ENCODE results near the gene OCA2. TPM values are rescaled to one million over a fixed set of nuclear protein-coding genes. Genes with fewer than 3 reads are reported as not detected.

OCA2 gene
- total and polyA plus RNA-seq, 2 of the 8 experiments (the other 6 are each of a cell fraction or from before 2014, with no cell fraction given): 0.20 TPM

DNA sequence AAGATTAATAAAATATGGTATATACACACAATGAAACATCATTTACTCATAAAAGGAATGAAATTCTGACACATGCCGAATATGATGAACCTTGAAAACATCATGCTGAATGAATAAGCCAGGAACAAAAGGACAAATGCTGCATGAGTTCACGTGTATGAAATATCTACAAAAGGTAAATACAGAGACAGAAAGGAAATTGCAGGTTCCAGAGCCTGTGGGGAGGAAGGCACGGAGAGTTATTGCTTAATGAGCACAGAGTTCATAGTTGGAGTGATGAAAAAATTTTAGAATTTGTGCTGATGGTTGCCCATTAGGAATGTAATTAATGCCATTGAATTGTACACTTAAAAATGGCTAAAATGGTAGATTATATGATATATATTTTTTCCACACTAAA is 49.5 kb downstream of the OCA2 start:
- CTCF ChIA-PET (ENCODE audit: partially characterized antibody): interaction anchor here (0.6 to 3.0 kb wide), 3 partner anchors 9 to 679 kb away, joined by 3 to 19 read pairs (median 4); no protein-coding TSS in a partner anchor
- TF ChIP-seq POLR2A (IDR thresholded peaks at IDR 0.05; ENCODE audit: control extremely low read depth in 1 of 2, low read depth in 2 of 2, low read length in 2 of 2) (no peak), HDAC2 (IDR thresholded peaks at IDR 0.05; ENCODE audit: borderline replicate concordance in 1 of 2, low read depth in 2 of 2, low read length in 2 of 2) (no peak), BCL11A (IDR thresholded peaks at IDR 0.05; ENCODE audit: low read depth in 2 of 2, low read length in 2 of 2) (no peak), CTBP2 (IDR thresholded peaks at IDR 0.05; ENCODE audit: borderline replicate concordance, insufficient read depth, insufficient read length, low read length) (no peak)

More for the DNA sequence above, 49.5 kb downstream of the OCA2 start:
- Histone ChIP-seq H3K23me2 (ENCODE audit: low read depth, low read length) (no peaks in the 10 kb centered on the region), H3K27me3 (replicated peaks in 1 of 4; ENCODE audit: control insufficient read depth in 3 of 4, extremely low read depth in 1 of 4, insufficient read depth in 3 of 4, low read length in 3 of 4) (no peaks in the 10 kb centered on the region), H3K4me1 (replicated peaks in 1 of 4; ENCODE audit: control insufficient read depth in 3 of 4, insufficient read depth in 4 of 4, low read length in 3 of 4) (no peaks in the 10 kb centered on the region), H3K14ac (ENCODE audit: insufficient read length) (no peak overlapping the region), H2BK120ac (replicated peaks; ENCODE audit: low read depth, low read length) (no peak overlapping the region), H3K4me2 (ENCODE audit: insufficient read depth in 1 of 2, low read depth in 2 of 2, low read length in 2 of 2) (no peak overlapping the region), H3K79me2 (ENCODE audit: control insufficient read depth in 1 of 2, insufficient read depth in 2 of 2, low read length in 2 of 2) (no peaks in the 10 kb centered on the region), H3K23ac (ENCODE audit: insufficient read length) (no peak overlapping the region), H2AFZ (ENCODE audit: low read length) (no peak overlapping the region), H2BK12ac (ENCODE audit: low read depth, low read length) (no peak overlapping the region), H3K18ac (ENCODE audit: extremely low read depth, low read length) (no peak overlapping the region), H3K4me3 (ENCODE audit: extremely low read depth in 1 of 4, insufficient read depth in 2 of 4, low read depth in 3 of 4, low read length in 4 of 4) (no peak overlapping the region), H3K4ac (replicated peaks; ENCODE audit: insufficient read length, low read depth, low read length) (no peak overlapping the region), H2BK15ac (ENCODE audit: low read length) (no peak overlapping the region), H4K8ac (ENCODE audit: extremely low read depth, insufficient read depth, low read length) (no peak overlapping the region), H4K5ac (ENCODE audit: insufficient read length, low read depth, low read length) (no peak overlapping the region), H2AK5ac (ENCODE audit: low read depth, low read length) (no peak overlapping the region), H3K27ac (ENCODE audit: low read depth, low read length) (no peak overlapping the region), H2BK20ac (ENCODE audit: low read length) (no peak overlapping the region), H3K9ac (replicated peaks in 1 of 4; ENCODE audit: extremely low read depth in 1 of 4, low read depth in 3 of 4, low read length in 3 of 4) (no peak overlapping the region), H3K9me3 (ENCODE audit: insufficient read depth in 2 of 2, low read depth in 1 of 2, low read length in 1 of 2) (0 out of 4 replicates have a peak, but pooled peaks cover 0 to 2% of the 10 kb centered on the region in 2 experiments), H2BK5ac (ENCODE audit: low read depth, low read length) (no peak overlapping the region), H3K79me1 (ENCODE audit: low read depth, low read length) (no peaks in the 10 kb centered on the region), H3K56ac (replicated peaks; ENCODE audit: insufficient read length, low read depth, low read length) (no peak overlapping the region), H4K20me1 (replicated peaks in 1 of 2; ENCODE audit: control insufficient read depth in 1 of 2, insufficient read depth in 2 of 2, low read length in 2 of 2) (no peaks in the 10 kb centered on the region), H4K91ac (replicated peaks; ENCODE audit: insufficient read length, low read length) (no peak overlapping the region), H3K36me3 (ENCODE audit: control insufficient read depth in 2 of 4, insufficient read depth in 4 of 4, low read length in 3 of 4) (no peaks in the 10 kb centered on the region)
- FAIRE-seq (no peak), DNase-seq (ENCODE audit: low read depth in 1 of 2, low spot score in 2 of 2) (no peak)
- POLR2A ChIA-PET (ENCODE audit: partially characterized antibody): no interaction called here
- WGBS, 2 experiments (ENCODE audit: extremely low coverage in 1 of 2, insufficient coverage in 1 of 2, insufficient read length in 1 of 2, insufficient replicate concordance in 2 of 2, low coverage in 1 of 2, low lambda C conversion rate in 2 of 2, missing lambda C conversion rate in 1 of 2): 90% methylated on average over 3 of the region's 3 CpGs; no CpG with 5 or more reads in 1 of the 2 experiments

Measured in H1 (cell line).